ENCODE measurements around the gene PORCN. TPM values are rescaled to one million over a fixed set of nuclear protein-coding genes. Genes with fewer than 3 reads are reported as not detected.

Gene PORCN
- total and polyA plus RNA-seq, 2 of the 13 experiments (the other 11 are each of a cell fraction or from before 2014, with no cell fraction given), result 3.9 to 5.8 TPM

- no peak overlapping the region for H3K9ac ChIP-seq (ENCODE audit: insufficient read depth, low read depth, low read length)
- H3K9me3 ChIP-seq (ENCODE audit: low read length), result no peaks in the 10 kb centered on the region
- H2AFZ ChIP-seq (ENCODE audit: low read length), result no peak overlapping the region
- intact Hi-C loops (cut with micrococcal nuclease; ENCODE audit: unreplicated experiment) (no loop called here), in situ Hi-C loops (cut with HindIII; ENCODE audit: extremely low pct_ligation_motif_present, low pct_unique_long_range_greater_than_20kb) (no loop called here)
- FAIRE-seq, result no peak
- no peaks in the 10 kb centered on the region; a peak in 1 of 5 replicates for H3K36me3 ChIP-seq (replicated peaks in 1 of 2; ENCODE audit: control insufficient read depth in 1 of 2, insufficient read depth in 2 of 2, low read length in 2 of 2)
- POLR2A ChIA-PET, result interaction anchor here (3.1 kb wide), 1 partner anchor 33 kb away, joined by 28 read pairs; the partner anchor contains the start of gene RBM3
- 83% methylated on average over 10 of the region's 10 CpGs for WGBS (ENCODE audit: low lambda C conversion rate)
- CTCF ChIA-PET (ENCODE audit: low intra/inter-chr PET ratio, low total read pairs), result no interaction called here
- H3K27me3 ChIP-seq (ENCODE audit: control insufficient read depth in 1 of 2, insufficient read depth in 2 of 2, low read length in 2 of 2), result no peaks in the 10 kb centered on the region
- H3K27ac ChIP-seq (ENCODE audit: extremely low read length, insufficient read depth, low read length), result peak overlapping the region; percentile 26
- no peak overlapping the region for H3K4me3 ChIP-seq (replicated peaks in 1 of 3; ENCODE audit: insufficient read depth in 1 of 3, low read depth in 2 of 3, low read length in 3 of 3)
- no peaks in the 10 kb centered on the region for H4K20me1 ChIP-seq (ENCODE audit: insufficient read depth, low read length)
- H3K4me1 ChIP-seq (ENCODE audit: insufficient read depth, low read length), result peaks cover 17% of the 10 kb centered on the region
- TF ChIP-seq ZNF274 (CRISPR knock-in tag; IDR thresholded peaks at IDR 0.05) (no peak), ETV6 (CRISPR knock-in tag; conservative IDR thresholded peaks at IDR 0.05) (no peak), ARID4A (CRISPR knock-in tag; IDR thresholded peaks at IDR 0.05; ENCODE audit: borderline replicate concordance) (no peak), KLF15 (CRISPR knock-in tag; IDR thresholded peaks at IDR 0.05; ENCODE audit: borderline replicate concordance) (no peak), ZNF557 (CRISPR knock-in tag; IDR thresholded peaks at IDR 0.05) (no peak), ZNF446 (CRISPR knock-in tag; IDR thresholded peaks at IDR 0.05) (no peak), TGIF2 (CRISPR knock-in tag; IDR thresholded peaks at IDR 0.05) (no peak)
- no peak for ATAC-seq
- no peak for DNase-seq (ENCODE audit: low spot score)
- H3K79me2 ChIP-seq (ENCODE audit: insufficient read depth, low read length), result peaks cover 10% of the 10 kb centered on the region
- peak overlapping the region; percentile 74 for H3K4me2 ChIP-seq (ENCODE audit: low read depth, low read length)
- BruUV-seq (replicated peaks), result no TSS peak
Measured at GRCh38 chrX:48541140-48541814, 32.5 kb downstream of the PORCN start.

Measured in HepG2 (cell line).